K562 (cell line): ENCODE measurements around the gene DCHS2. TPM values are rescaled to one million over a fixed set of nuclear protein-coding genes. Genes with fewer than 3 reads are reported as not detected.

Source experiments
- BHLHE40 ChIP-seq: IDR thresholded peaks from 2 replicates; pipeline ENCODE4 v1.6.1; 2011; ENCODE audit warnings: low read length, improper control_type of control experiment
- EWSR1 ChIP-seq: fragments of 450-650 bp; IDR thresholded peaks from 2 replicates; pipeline ENCODE4 v1.6.1; 2018; ENCODE audit warnings: borderline replicate concordance, mild to moderate bottlenecking, low read depth, moderate library complexity; ENCODE audit not compliant: partially characterized antibody
- MBD1 ChIP-seq: fragments of 250-450 bp; sonication (Bioruptor Pico); IDR thresholded peaks from 2 replicates; pipeline ENCODE4 v1.8.0; 2022; ENCODE audit warnings: inconsistent platforms
- MCM2 ChIP-seq: fragments of 450-650 bp; IDR thresholded peaks from 2 replicates; pipeline ENCODE4 v1.6.1; 2017; ENCODE audit warnings: low read depth, mild to moderate bottlenecking
- MIER1 ChIP-seq: fragments of 450-650 bp; IDR thresholded peaks from 2 replicates; pipeline ENCODE4 v1.6.1; 2016; ENCODE audit warnings: antibody characterized with exemption, mild to moderate bottlenecking, low read depth
- NEUROD1 ChIP-seq: fragments of 150-350 bp; IDR thresholded peaks from 2 replicates; pipeline ENCODE4 v1.6.1; 2014; ENCODE audit warnings: borderline replicate concordance, low read length, low read depth; ENCODE audit not compliant: partially characterized antibody
- NRF1 ChIP-seq, 2 experiments: fragments of 450-650 bp; IDR thresholded peaks in 1 of 2; conservative IDR thresholded peaks in 1 of 2; 2 replicates each; pipeline ENCODE4 v1.6.1; 2014; ENCODE audit warnings: mild to moderate bottlenecking in 2 of 2
- PTTG1 ChIP-seq: fragments of 450-650 bp; IDR thresholded peaks from 2 replicates; pipeline ENCODE4 v1.6.1; 2016; ENCODE audit warnings: low read depth, mild to moderate bottlenecking, missing genetic modification characterization, missing compliant biosample characterization
- TEAD2 ChIP-seq: fragments of 450-650 bp; IDR thresholded peaks from 2 replicates; pipeline ENCODE4 v1.6.1; 2016; ENCODE audit warnings: missing genetic modification characterization, control low read depth, missing compliant biosample characterization
- ZBTB17 ChIP-seq: fragments of 450-650 bp; formaldehyde crosslinking; IDR thresholded peaks from 2 replicates; pipeline ENCODE4 v1.4.0; 2020; ENCODE audit warnings: mild to moderate bottlenecking
- ZNF197 ChIP-seq: fragments of 200-800 bp; sonication (Bioruptor generic); IDR thresholded peaks from 2 replicates; pipeline ENCODE4 v1.6.1; 2016; ENCODE audit warnings: low read depth, missing genetic modification characterization, missing compliant biosample characterization
- ZNF253 ChIP-seq: fragments of 250-450 bp; sonication (Bioruptor Pico); conservative IDR thresholded peaks from 2 replicates; pipeline ENCODE4 v1.6.1; 2021; ENCODE audit warnings: mild to moderate bottlenecking
- ZNF79 ChIP-seq: fragments of 250-450 bp; sonication (Bioruptor Pico); IDR thresholded peaks from 2 replicates; pipeline ENCODE4 v1.4.0; 2020; ENCODE audit warnings: low read depth, mild to moderate bottlenecking, moderate library complexity
- polyA plus RNA-seq, 8 experiments: library from polyadenylated mRNA; depleted of rRNA in 4 of 8; stranded (reverse) in 5 of 8; unstranded in 3 of 8; fragments of >200 nt; fragmentation: Nextera tagmentation in 2 of 8; fragmentation: Illumina TruSeq in 1 of 8; extraction: Ambion mirVana in 2 of 8; extraction: Trizol in 1 of 8; gene quantifications; 2 replicates each; pipeline versions ENCODE4 v1.2.1 to v1.2.3, GENCODE V29; 2011 to 2014; ENCODE audit warnings: inconsistent platforms in 1 of 8, missing spikeins in 1 of 8
- total RNA-seq, 7 experiments: library from RNA; depleted of rRNA in 6 of 7; stranded (reverse); fragments of >200 nt in 6 of 7; fragmentation: Illumina TruSeq in 2 of 7; extraction: Trizol in 2 of 7; gene quantifications; 2 replicates each; pipeline versions ENCODE4 v1.2.1 to v1.2.3, GENCODE V29; 2011 to 2021; ENCODE audit warnings: low replicate concordance in 1 of 7
- TF ChIP-seq, protein P1 (sequence below): fragments of 200-600 bp; sonication (generic); IDR thresholded peaks from one replicate; pipeline ENCODE4 v1.6.1; 2012; ENCODE audit warnings: mild to moderate bottlenecking, low read depth, low read length, inconsistent platforms
- TF ChIP-seq, protein P2 (sequence below): fragments of 450-650 bp; IDR thresholded peaks from 2 replicates; pipeline ENCODE4 v1.6.1; 2016; ENCODE audit warnings: antibody characterized with exemption

The DCHS2 gene
- total and polyA plus RNA-seq, 9 of the 15 experiments (the other 6 are each of a cell fraction or from before 2014, with no cell fraction given): 0.49 to 7.1 (median 5.3) TPM

GRCh38 chr4:154205471-154205870, 286.1 kb downstream of the DCHS2 start (continued):
- TF ChIP-seq MIER1 (no peak), EWSR1 (no peak), ZNF253 (CRISPR knock-in tag) (no peak), PTTG1 (no peak), NEUROD1 (no peak), MCM2 (no peak), ZNF197 (CRISPR knock-in tag) (no peak), BHLHE40 (peak; percentile 73), TEAD2 (tag) (no peak), ZBTB17 (0 out of 2 replicates have a peak, but pooled peaks have one; percentile 39), MBD1 (CRISPR knock-in tag) (no peak), NRF1 (conservative IDR thresholded peaks at IDR 0.05 in 1 of 2, IDR thresholded peaks at IDR 0.05 in 1 of 2) (peak; percentile 17 to 29; a peak in 3 of 4 replicates), ZNF79 (CRISPR knock-in tag) (no peak)
- TF ChIP-seq, protein P1, sequence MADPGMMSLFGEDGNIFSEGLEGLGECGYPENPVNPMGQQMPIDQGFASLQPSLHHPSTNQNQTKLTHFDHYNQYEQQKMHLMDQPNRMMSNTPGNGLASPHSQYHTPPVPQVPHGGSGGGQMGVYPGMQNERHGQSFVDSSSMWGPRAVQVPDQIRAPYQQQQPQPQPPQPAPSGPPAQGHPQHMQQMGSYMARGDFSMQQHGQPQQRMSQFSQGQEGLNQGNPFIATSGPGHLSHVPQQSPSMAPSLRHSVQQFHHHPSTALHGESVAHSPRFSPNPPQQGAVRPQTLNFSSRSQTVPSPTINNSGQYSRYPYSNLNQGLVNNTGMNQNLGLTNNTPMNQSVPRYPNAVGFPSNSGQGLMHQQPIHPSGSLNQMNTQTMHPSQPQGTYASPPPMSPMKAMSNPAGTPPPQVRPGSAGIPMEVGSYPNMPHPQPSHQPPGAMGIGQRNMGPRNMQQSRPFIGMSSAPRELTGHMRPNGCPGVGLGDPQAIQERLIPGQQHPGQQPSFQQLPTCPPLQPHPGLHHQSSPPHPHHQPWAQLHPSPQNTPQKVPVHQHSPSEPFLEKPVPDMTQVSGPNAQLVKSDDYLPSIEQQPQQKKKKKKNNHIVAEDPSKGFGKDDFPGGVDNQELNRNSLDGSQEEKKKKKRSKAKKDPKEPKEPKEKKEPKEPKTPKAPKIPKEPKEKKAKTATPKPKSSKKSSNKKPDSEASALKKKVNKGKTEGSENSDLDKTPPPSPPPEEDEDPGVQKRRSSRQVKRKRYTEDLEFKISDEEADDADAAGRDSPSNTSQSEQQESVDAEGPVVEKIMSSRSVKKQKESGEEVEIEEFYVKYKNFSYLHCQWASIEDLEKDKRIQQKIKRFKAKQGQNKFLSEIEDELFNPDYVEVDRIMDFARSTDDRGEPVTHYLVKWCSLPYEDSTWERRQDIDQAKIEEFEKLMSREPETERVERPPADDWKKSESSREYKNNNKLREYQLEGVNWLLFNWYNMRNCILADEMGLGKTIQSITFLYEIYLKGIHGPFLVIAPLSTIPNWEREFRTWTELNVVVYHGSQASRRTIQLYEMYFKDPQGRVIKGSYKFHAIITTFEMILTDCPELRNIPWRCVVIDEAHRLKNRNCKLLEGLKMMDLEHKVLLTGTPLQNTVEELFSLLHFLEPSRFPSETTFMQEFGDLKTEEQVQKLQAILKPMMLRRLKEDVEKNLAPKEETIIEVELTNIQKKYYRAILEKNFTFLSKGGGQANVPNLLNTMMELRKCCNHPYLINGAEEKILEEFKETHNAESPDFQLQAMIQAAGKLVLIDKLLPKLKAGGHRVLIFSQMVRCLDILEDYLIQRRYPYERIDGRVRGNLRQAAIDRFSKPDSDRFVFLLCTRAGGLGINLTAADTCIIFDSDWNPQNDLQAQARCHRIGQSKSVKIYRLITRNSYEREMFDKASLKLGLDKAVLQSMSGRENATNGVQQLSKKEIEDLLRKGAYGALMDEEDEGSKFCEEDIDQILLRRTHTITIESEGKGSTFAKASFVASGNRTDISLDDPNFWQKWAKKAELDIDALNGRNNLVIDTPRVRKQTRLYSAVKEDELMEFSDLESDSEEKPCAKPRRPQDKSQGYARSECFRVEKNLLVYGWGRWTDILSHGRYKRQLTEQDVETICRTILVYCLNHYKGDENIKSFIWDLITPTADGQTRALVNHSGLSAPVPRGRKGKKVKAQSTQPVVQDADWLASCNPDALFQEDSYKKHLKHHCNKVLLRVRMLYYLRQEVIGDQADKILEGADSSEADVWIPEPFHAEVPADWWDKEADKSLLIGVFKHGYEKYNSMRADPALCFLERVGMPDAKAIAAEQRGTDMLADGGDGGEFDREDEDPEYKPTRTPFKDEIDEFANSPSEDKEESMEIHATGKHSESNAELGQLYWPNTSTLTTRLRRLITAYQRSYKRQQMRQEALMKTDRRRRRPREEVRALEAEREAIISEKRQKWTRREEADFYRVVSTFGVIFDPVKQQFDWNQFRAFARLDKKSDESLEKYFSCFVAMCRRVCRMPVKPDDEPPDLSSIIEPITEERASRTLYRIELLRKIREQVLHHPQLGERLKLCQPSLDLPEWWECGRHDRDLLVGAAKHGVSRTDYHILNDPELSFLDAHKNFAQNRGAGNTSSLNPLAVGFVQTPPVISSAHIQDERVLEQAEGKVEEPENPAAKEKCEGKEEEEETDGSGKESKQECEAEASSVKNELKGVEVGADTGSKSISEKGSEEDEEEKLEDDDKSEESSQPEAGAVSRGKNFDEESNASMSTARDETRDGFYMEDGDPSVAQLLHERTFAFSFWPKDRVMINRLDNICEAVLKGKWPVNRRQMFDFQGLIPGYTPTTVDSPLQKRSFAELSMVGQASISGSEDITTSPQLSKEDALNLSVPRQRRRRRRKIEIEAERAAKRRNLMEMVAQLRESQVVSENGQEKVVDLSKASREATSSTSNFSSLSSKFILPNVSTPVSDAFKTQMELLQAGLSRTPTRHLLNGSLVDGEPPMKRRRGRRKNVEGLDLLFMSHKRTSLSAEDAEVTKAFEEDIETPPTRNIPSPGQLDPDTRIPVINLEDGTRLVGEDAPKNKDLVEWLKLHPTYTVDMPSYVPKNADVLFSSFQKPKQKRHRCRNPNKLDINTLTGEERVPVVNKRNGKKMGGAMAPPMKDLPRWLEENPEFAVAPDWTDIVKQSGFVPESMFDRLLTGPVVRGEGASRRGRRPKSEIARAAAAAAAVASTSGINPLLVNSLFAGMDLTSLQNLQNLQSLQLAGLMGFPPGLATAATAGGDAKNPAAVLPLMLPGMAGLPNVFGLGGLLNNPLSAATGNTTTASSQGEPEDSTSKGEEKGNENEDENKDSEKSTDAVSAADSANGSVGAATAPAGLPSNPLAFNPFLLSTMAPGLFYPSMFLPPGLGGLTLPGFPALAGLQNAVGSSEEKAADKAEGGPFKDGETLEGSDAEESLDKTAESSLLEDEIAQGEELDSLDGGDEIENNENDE: no peak
- TF ChIP-seq, protein P2, sequence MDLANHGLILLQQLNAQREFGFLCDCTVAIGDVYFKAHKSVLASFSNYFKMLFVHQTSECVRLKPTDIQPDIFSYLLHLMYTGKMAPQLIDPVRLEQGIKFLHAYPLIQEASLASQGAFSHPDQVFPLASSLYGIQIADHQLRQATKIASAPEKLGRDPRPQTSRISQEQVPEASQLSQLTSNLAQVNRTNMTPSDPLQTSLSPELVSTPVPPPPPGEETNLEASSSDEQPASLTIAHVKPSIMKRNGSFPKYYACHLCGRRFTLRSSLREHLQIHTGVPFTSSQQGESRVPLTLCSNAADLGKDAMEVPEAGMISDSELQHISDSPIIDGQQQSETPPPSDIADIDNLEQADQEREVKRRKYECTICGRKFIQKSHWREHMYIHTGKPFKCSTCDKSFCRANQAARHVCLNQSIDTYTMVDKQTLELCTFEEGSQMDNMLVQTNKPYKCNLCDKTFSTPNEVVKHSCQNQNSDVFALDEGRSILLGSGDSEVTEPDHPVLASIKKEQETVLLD: no peak
